Keratinocyte (primary cell): ENCODE results near the gene DLG2.

Experiments
- CTCF ChIP-seq, 3 experiments: IDR thresholded peaks in 1 of 3; conservative IDR thresholded peaks in 1 of 3; optimal IDR thresholded peaks in 1 of 3; 2 replicates in 2 of 3; 3 replicates in 1 of 3; pipeline versions ENCODE3 to v1.5.1; 2011; ENCODE audit warnings: low read length in 3 of 3, mild to moderate bottlenecking in 3 of 3, moderate library complexity in 2 of 3, control low read depth in 1 of 3, inconsistent platforms in 1 of 3; ENCODE audit not compliant: insufficient read depth in 2 of 3; ENCODE audit errors: extremely low read depth in 1 of 3
- EZH2 ChIP-seq: IDR thresholded peaks from one replicate; pipeline ENCODE4 v1.6.1; 2012; ENCODE audit warnings: inconsistent platforms, mild to moderate bottlenecking, low read length, moderate library complexity

GRCh38 chr11:84355911-84356310 lies 1271.2 kb downstream of the DLG2 start:
- TF ChIP-seq CTCF (optimal IDR thresholded peaks at IDR 0.05 in 1 of 3, IDR thresholded peaks at IDR 0.05 in 1 of 3, conservative IDR thresholded peaks at IDR 0.05 in 1 of 3; ENCODE audit: extremely low read depth in 1 of 3, insufficient read depth in 2 of 3, low read length in 3 of 3): no peak
- TF ChIP-seq EZH2: no peak
